DND-41 (cell line): ENCODE results near the gene COL20A1.
"Not testable (repeated sequence)": the region's sequence is repeated elsewhere in the genome, so short reads cannot be mapped to it uniquely, and the experiment has no call there.

Source experiments
- ATAC-seq: fragments of 200-7000 bp; cut with Tn5 transposase; 3 replicates; pipeline ENCODE4 v1.9.1; 2021; ENCODE audit warnings: low read depth; ENCODE audit not compliant: insufficient read depth
- DNase-seq: peaks from one replicate; pipeline ENCODE4 v3.0.0-alpha.2; 2020
- H2AFZ ChIP-seq: 2 replicates; pipeline ENCODE4 v1.6.0; 2012; ENCODE audit warnings: low read depth, low read length
- H3K27ac ChIP-seq: 2 replicates; pipeline ENCODE4 v1.5.1; 2012; ENCODE audit warnings: low read length, inconsistent platforms
- H3K27me3 ChIP-seq: fragments of 200-600 bp; sonication (generic); 2 replicates; pipeline ENCODE4 v1.6.0; 2012; ENCODE audit warnings: low read length, mild to moderate bottlenecking, inconsistent platforms; ENCODE audit not compliant: insufficient read depth, poor library complexity
- H3K36me3 ChIP-seq: 2 replicates; pipeline ENCODE4 v1.5.1; 2012; ENCODE audit warnings: low read length, inconsistent platforms; ENCODE audit not compliant: insufficient read depth
- H3K4me1 ChIP-seq: 2 replicates; pipeline ENCODE4 v1.5.1; 2012; ENCODE audit warnings: mild to moderate bottlenecking, low read length; ENCODE audit not compliant: insufficient read depth
- H3K4me2 ChIP-seq: 2 replicates; pipeline ENCODE4 v1.6.0; 2012; ENCODE audit warnings: mild to moderate bottlenecking, moderate library complexity, low read length, inconsistent platforms; ENCODE audit not compliant: insufficient read depth
- H3K4me3 ChIP-seq, 2 experiments: fragments of 200-600 bp in 1 of 2; shearing (Covaris generic) in 1 of 2; 2 replicates each; pipeline ENCODE4 v1.5.1; 2012 to 2016; ENCODE audit warnings: inconsistent platforms in 2 of 2, low read length in 2 of 2, mild to moderate bottlenecking in 2 of 2, low read depth in 1 of 2, moderate library complexity in 1 of 2
- H3K79me2 ChIP-seq: 2 replicates; pipeline ENCODE4 v1.6.0; 2012; ENCODE audit warnings: low read length, inconsistent platforms; ENCODE audit not compliant: insufficient read depth
- H3K9ac ChIP-seq: 2 replicates; pipeline ENCODE4 v1.6.0; 2012; ENCODE audit warnings: low read depth, mild to moderate bottlenecking, inconsistent platforms, low read length, moderate library complexity
- H3K9me3 ChIP-seq: 2 replicates; pipeline ENCODE4 v1.5.1; 2012; ENCODE audit warnings: low read length, moderate library complexity, mild to moderate bottlenecking, inconsistent platforms; ENCODE audit not compliant: insufficient read depth, severe bottlenecking
- H4K20me1 ChIP-seq: 2 replicates; pipeline ENCODE4 v1.6.0; 2012; ENCODE audit warnings: low read length; ENCODE audit not compliant: insufficient read depth
- CTCF ChIP-seq: IDR thresholded peaks from 2 replicates; pipeline ENCODE4 v1.5.1; 2012; ENCODE audit warnings: borderline replicate concordance, low read length, moderate library complexity, mild to moderate bottlenecking; ENCODE audit not compliant: poor library complexity, severe bottlenecking; ENCODE audit errors: extremely low read depth
- EZH2 ChIP-seq: IDR thresholded peaks from 3 replicates; pipeline ENCODE4 v1.6.1; 2012; ENCODE audit warnings: borderline replicate concordance, low read depth, mild to moderate bottlenecking, moderate library complexity, low read length, inconsistent platforms; ENCODE audit not compliant: severe bottlenecking

Gene COL20A1

GRCh38 chr20:63333241-63333836 is 40.4 kb downstream of the COL20A1 start:
- no peak for DNase-seq
- Histone ChIP-seq H3K27me3 (peaks cover 7% of the 10 kb centered on the region), H3K9me3 (peaks cover 4% of the 10 kb centered on the region), H3K4me3 (no peak overlapping the region), H3K79me2 (no peaks in the 10 kb centered on the region), H3K36me3 (no peaks in the 10 kb centered on the region), H2AFZ (no peak overlapping the region), H3K4me2 (no peak overlapping the region), H3K4me1 (no peaks in the 10 kb centered on the region), H3K27ac (no peak overlapping the region), H4K20me1 (no peaks in the 10 kb centered on the region), H3K9ac (no peak overlapping the region)
- TF ChIP-seq CTCF (no peak), EZH2 (no peak)
- ATAC-seq: no peak

GRCh38 chr20:63334356-63334755 is 41.4 kb downstream of the COL20A1 start:
- DNase-seq (no peak), ATAC-seq (no peak)
- TF ChIP-seq CTCF (no peak), EZH2 (no peak)
- Histone ChIP-seq H2AFZ (no peak overlapping the region), H3K27ac (no peak overlapping the region), H3K36me3 (no peaks in the 10 kb centered on the region), H3K27me3 (peaks cover 7% of the 10 kb centered on the region), H3K4me2 (no peak overlapping the region), H4K20me1 (no peaks in the 10 kb centered on the region), H3K4me3 (no peak overlapping the region), H3K79me2 (no peaks in the 10 kb centered on the region), H3K9me3 (peaks cover 4% of the 10 kb centered on the region), H3K4me1 (no peaks in the 10 kb centered on the region), H3K9ac (no peak overlapping the region)

GRCh38 chr20:63335060-63335459 is 42.1 kb downstream of the COL20A1 start:
- not testable (repeated sequence) for H3K4me2 ChIP-seq, H3K27ac ChIP-seq, H2AFZ ChIP-seq, DNase-seq, H3K4me3 ChIP-seq, H3K79me2 ChIP-seq, ATAC-seq, H3K9me3 ChIP-seq, H3K9ac ChIP-seq, H3K27me3 ChIP-seq, H3K36me3 ChIP-seq, H4K20me1 ChIP-seq, H3K4me1 ChIP-seq

GRCh38 chr20:63335711-63336110 is 42.7 kb downstream of the COL20A1 start:
- Histone ChIP-seq H3K79me2 (no peaks in the 10 kb centered on the region), H3K27me3 (peaks cover 7% of the 10 kb centered on the region), H3K4me1 (no peaks in the 10 kb centered on the region), H3K27ac (no peak overlapping the region), H3K4me2 (no peak overlapping the region), H3K4me3 (no peak overlapping the region), H3K36me3 (no peaks in the 10 kb centered on the region), H2AFZ (no peak overlapping the region), H4K20me1 (no peaks in the 10 kb centered on the region), H3K9me3 (peaks cover 4% of the 10 kb centered on the region), H3K9ac (no peak overlapping the region)
- ATAC-seq (no peak), DNase-seq (no peak)
- TF ChIP-seq CTCF (no peak), EZH2 (no peak)
